GM21447 (cell line): ENCODE measurements around the gene LZTR1.

ENCODE experiments used
- ATAC-seq: cut with Tn5 transposase; IDR thresholded peaks from one replicate; pipeline ENCODE4 v1.9.1; 2021; ENCODE audit not compliant: unreplicated experiment

LZTR1 gene

GRCh38 chr22:20979940-20980453 lies 2.1 kb upstream of the LZTR1 start:
- no peak for ATAC-seq

- ATAC-seq = no peak
These were observed 1.6 kb upstream of the LZTR1 start for GRCh38 chr22:20980523-20980922.

GRCh38 chr22:20980938-20981722 lies 967 bp upstream of the LZTR1 start:
- ATAC-seq = no peak

- no peak for ATAC-seq
These were observed 426 bp downstream of the LZTR1 start for GRCh38 chr22:20982563-20982882.

- no peak for ATAC-seq
These were observed 1.1 kb downstream of the LZTR1 start for GRCh38 chr22:20983081-20983771.

GRCh38 chr22:20985720-20986119 lies 3.6 kb downstream of the LZTR1 start:
- ATAC-seq = no peak

GRCh38 chr22:20986365-20986764 lies 4.3 kb downstream of the LZTR1 start:
- ATAC-seq = no peak

GRCh38 chr22:20987375-20987774 lies 5.3 kb downstream of the LZTR1 start:
- ATAC-seq = no peak

GRCh38 chr22:20988573-20989322 lies 6.7 kb downstream of the LZTR1 start:
- ATAC-seq = no peak

GRCh38 chr22:20989323-20990138 lies 7.4 kb downstream of the LZTR1 start:
- ATAC-seq = no peak

- no peak for ATAC-seq
These were observed 8.4 kb downstream of the LZTR1 start for GRCh38 chr22:20990184-20991180.

GRCh38 chr22:20991252-20992055 lies 9.4 kb downstream of the LZTR1 start:
- ATAC-seq = no peak

- no peak for ATAC-seq
These were observed 10.0 kb downstream of the LZTR1 start for GRCh38 chr22:20992056-20992442.

- ATAC-seq = no peak
These were observed 10.6 kb downstream of the LZTR1 start for GRCh38 chr22:20992456-20993303.

GRCh38 chr22:20993304-20994127 lies 11.4 kb downstream of the LZTR1 start:
- ATAC-seq = no peak

- ATAC-seq = no peak
These were observed 12.2 kb downstream of the LZTR1 start for GRCh38 chr22:20994128-20994901.
